Adrenal gland (tissue), 12 donors: ENCODE results near the gene UBAC2. TPM values are rescaled to one million over a fixed set of nuclear protein-coding genes. Genes with fewer than 3 reads are reported as not detected.

Experiments used
- DNase-seq, 7 donors: peaks; one replicate each; pipeline ENCODE4 v3.0.0-alpha.2; 2019 to 2020
- H3K27ac ChIP-seq, 5 donors: fragments of 200-600 bp; sonication (generic) in 4 of 5; 1 replicate in 3 of 5; 2 replicates in 2 of 5; pipeline versions ENCODE4 v1.5.1 to v1.8.0; 2016 to 2020; ENCODE audit warnings: mild to moderate bottlenecking in 1 of 5
- H3K27me3 ChIP-seq: fragments of 200-600 bp; 2 replicates; pipeline ENCODE4 v1.8.0; 2021
- H3K36me3 ChIP-seq, 2 donors: fragments of 200-600 bp; replicated peaks in 1 of 2; 1 replicate in 1 of 2; 2 replicates in 1 of 2; pipeline versions ENCODE4 v1.5.1 to v1.8.0; 2018 to 2022
- H3K4me1 ChIP-seq, 2 donors: fragments of 200-600 bp; replicated peaks in 1 of 2; 1 replicate in 1 of 2; 2 replicates in 1 of 2; pipeline versions ENCODE4 v1.5.1 to v1.8.0; 2018 to 2021
- H3K4me3 ChIP-seq, 4 donors: fragments of 200-600 bp; sonication (generic) in 3 of 4; one replicate each; pipeline ENCODE4 v1.5.1; 2016 to 2018
- H3K9me3 ChIP-seq, 3 donors: fragments of 200-600 bp; sonication (generic) in 1 of 3; replicated peaks in 1 of 3; 1 replicate in 2 of 3; 2 replicates in 1 of 3; pipeline versions ENCODE4 v1.5.1 to v1.8.0; 2016 to 2021
- POLR2A ChIP-seq, 2 donors: fragments of 450-650 bp; IDR thresholded peaks; one replicate each; pipeline ENCODE4 v1.6.1; 2017; ENCODE audit warnings: antibody characterized with exemption in 2 of 2, mild to moderate bottlenecking in 2 of 2, moderate library complexity in 1 of 2
- WGBS, 4 donors: extraction: QIAGEN DNeasy Blood & Tissue Kit in 2 of 4; methylation state at CpG; one replicate each; pipeline versions ENCODE4 v1.1.5 to v1.1.7; 2013 to 2017; 5-methylcytosine and 5-hydroxymethylcytosine counted together
- intact Hi-C, 2 donors: fragments of 100-400 bp; cut with DNase I; formaldehyde crosslinking; loops; one replicate each; pipeline versions ENCODE4 v1.14.1 to v1.15.0; 2022 to 2023
- polyA plus RNA-seq, 3 donors: library from polyadenylated mRNA; stranded (reverse); fragments of 200-250 nt in 2 of 3; fragments of 350-450 nt in 1 of 3; fragmentation: Illumina TruSeq in 1 of 3; extraction: RNeasy Lipid Tissue Mini Kit (QIAGEN cat#74804) in 1 of 3; gene quantifications; one replicate each; pipeline ENCODE4 v1.2.3, GENCODE V29; 2013 to 2014
- total RNA-seq, 9 donors: library from RNA; depleted of rRNA in 4 of 9; stranded (reverse); fragments of >200 nt in 4 of 9; fragments of 120-200 nt in 1 of 9; fragmentation: NEBNext Ultra II Directional in 1 of 9; extraction: Animal tissue kit (Norgen Biotek cat#: 25700) in 1 of 9; gene quantifications; one replicate each; pipeline versions ENCODE4 v1.1.0 to v1.2.4, GENCODE V29; 2013 to 2023
- TF ChIP-seq, protein P1 (sequence below), 6 experiments: fragments of 450-650 bp in 4 of 6; fragments of 200-600 bp in 2 of 6; sonication (generic) in 1 of 6; IDR thresholded peaks; 1 replicate in 5 of 6; 2 replicates in 1 of 6; pipeline versions ENCODE4 v1.5.1 to v1.8.0; 2016 to 2021; ENCODE audit warnings: antibody characterized with exemption in 6 of 6, mild to moderate bottlenecking in 2 of 6, moderate library complexity in 1 of 6
- donor health status: healthy with polysubstance abuse.
- donor health status: Bipolar disorder and iron deficiency.
- donor health status: DM: yes; HTN: yes; CAD: no.
- donor health status: DM: no; HTN: no; CAD: no.
- donor health status: DM: no; HTN: no; CAD: no.
- donor health status: DM: yes; HTN: yes; CAD: no.

UBAC2 gene
- total and polyA plus RNA-seq, 12 donors = 46.3 to 67.8 (median 53.5) TPM

GRCh38 chr13:99380921-99381645 lies 180.4 kb downstream of the UBAC2 start:
- TF ChIP-seq, protein P1, sequence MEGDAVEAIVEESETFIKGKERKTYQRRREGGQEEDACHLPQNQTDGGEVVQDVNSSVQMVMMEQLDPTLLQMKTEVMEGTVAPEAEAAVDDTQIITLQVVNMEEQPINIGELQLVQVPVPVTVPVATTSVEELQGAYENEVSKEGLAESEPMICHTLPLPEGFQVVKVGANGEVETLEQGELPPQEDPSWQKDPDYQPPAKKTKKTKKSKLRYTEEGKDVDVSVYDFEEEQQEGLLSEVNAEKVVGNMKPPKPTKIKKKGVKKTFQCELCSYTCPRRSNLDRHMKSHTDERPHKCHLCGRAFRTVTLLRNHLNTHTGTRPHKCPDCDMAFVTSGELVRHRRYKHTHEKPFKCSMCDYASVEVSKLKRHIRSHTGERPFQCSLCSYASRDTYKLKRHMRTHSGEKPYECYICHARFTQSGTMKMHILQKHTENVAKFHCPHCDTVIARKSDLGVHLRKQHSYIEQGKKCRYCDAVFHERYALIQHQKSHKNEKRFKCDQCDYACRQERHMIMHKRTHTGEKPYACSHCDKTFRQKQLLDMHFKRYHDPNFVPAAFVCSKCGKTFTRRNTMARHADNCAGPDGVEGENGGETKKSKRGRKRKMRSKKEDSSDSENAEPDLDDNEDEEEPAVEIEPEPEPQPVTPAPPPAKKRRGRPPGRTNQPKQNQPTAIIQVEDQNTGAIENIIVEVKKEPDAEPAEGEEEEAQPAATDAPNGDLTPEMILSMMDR (IDR thresholded peaks at IDR 0.05) = no peak
- no peak for TF ChIP-seq POLR2A (IDR thresholded peaks at IDR 0.05)
- Histone ChIP-seq H3K4me1 (no peaks in the 10 kb centered on the region), H3K27me3 (no peaks in the 10 kb centered on the region), H3K4me3 (no peak overlapping the region), H3K27ac (no peak overlapping the region), H3K36me3 (peaks cover 0 to 6% of the 10 kb centered on the region in 2 donors), H3K9me3 (no peaks in the 10 kb centered on the region)
- intact Hi-C loops = loop anchor here in 1 of 2 donors (10.0 kb wide), 1 partner anchor 54 kb away; no protein-coding TSS in a partner anchor
- DNase-seq = peak in 1 of 7 donors; percentile 49
- WGBS, 4 donors = 92 to 94% (median 94%) methylated on average over 12 to 15 of the region's 15 CpGs

DNA sequence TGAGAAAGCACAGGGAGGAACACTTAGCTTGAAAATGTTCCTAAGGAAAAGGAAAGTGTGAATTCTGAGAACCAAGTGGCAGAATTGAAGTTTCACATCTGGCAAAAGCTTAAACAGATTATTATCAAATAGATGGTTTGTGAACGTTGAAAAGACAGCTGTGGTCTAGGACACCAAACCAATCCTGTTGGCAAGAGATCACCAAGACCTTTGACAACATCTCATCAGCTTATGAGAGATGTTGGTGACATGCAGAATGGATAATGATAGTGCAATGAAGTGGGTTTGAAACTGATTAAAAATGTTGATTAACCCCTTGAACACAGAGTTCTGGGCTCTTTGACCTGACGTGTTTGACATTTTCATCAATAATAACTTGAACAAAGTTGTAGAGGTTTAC lies 181.1 kb downstream of the UBAC2 start:
- DNase-seq = peak in 1 of 7 donors; percentile 7
- no peaks in the 10 kb centered on the region for H3K9me3 ChIP-seq
- no peak overlapping the region for H3K4me3 ChIP-seq
- intact Hi-C loops = loop anchor here in 1 of 2 donors (10.0 kb wide), 1 partner anchor 53 kb away; no protein-coding TSS in a partner anchor
- 84 to 94% (median 90%) methylated on average over 2 of the region's 2 CpGs for WGBS, 4 donors
- TF ChIP-seq, protein P1 (IDR thresholded peaks at IDR 0.05) = no peak
- TF ChIP-seq POLR2A (IDR thresholded peaks at IDR 0.05) = no peak
- no peaks in the 10 kb centered on the region for H3K27me3 ChIP-seq
- H3K27ac ChIP-seq = no peak overlapping the region
- peaks cover 0 to 9% of the 10 kb centered on the region in 2 donors for H3K36me3 ChIP-seq
- H3K4me1 ChIP-seq = no peaks in the 10 kb centered on the region

- Histone ChIP-seq H3K4me1 (no peaks in the 10 kb centered on the region), H3K36me3 (peaks cover 0 to 9% of the 10 kb centered on the region in 2 donors), H3K27me3 (no peaks in the 10 kb centered on the region), H3K4me3 (no peak overlapping the region), H3K27ac (no peak overlapping the region), H3K9me3 (no peaks in the 10 kb centered on the region)
- 69 to 89% (median 83%) methylated on average over 9 of the region's 9 CpGs for WGBS, 4 donors
- intact Hi-C loops = loop anchor here in 1 of 2 donors (10.0 kb wide), 1 partner anchor 52 kb away; no protein-coding TSS in a partner anchor
- TF ChIP-seq POLR2A (IDR thresholded peaks at IDR 0.05) = no peak
- TF ChIP-seq, protein P1 (IDR thresholded peaks at IDR 0.05) = no peak
- DNase-seq = peak in 1 of 7 donors; percentile 27
Measured at GRCh38 chr13:99382428-99383133, 181.9 kb downstream of the UBAC2 start.

DNA sequence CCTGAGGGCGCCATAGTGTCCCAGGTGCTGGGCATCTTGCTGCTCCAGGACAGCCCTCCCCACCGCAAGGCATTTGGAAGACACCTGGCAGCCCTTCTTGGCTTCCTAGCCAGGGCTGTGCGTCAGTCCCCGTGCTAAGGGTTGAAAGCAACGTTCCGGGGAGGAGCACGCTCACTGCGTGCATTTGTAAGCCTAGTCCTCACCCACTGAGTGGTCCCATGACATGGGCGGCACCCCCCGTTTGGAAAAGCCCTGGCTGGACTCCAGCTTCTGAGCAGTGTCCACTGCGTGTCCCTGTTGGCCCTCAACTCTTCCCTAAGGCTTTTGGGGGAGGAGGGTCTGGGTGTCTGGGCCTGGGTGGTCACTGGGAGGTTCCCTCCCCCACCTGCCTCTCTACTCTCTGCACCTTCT lies 182.9 kb downstream of the UBAC2 start:
- H3K9me3 ChIP-seq = no peaks in the 10 kb centered on the region
- no peaks in the 10 kb centered on the region for H3K4me1 ChIP-seq
- no peak overlapping the region for H3K4me3 ChIP-seq
- DNase-seq = peak in 1 of 7 donors; percentile 41
- H3K27ac ChIP-seq = no peak overlapping the region
- intact Hi-C loops = loop anchor here in 1 of 2 donors (10.0 kb wide), 1 partner anchor 51 kb away; no protein-coding TSS in a partner anchor
- H3K36me3 ChIP-seq = peaks cover 0 to 9% of the 10 kb centered on the region in 2 donors
- no peaks in the 10 kb centered on the region for H3K27me3 ChIP-seq
- WGBS, 4 donors = 87 to 100% (median 91%) methylated on average over 2 to 11 of the region's 11 CpGs
- TF ChIP-seq, protein P1 (IDR thresholded peaks at IDR 0.05) = no peak
- TF ChIP-seq POLR2A (IDR thresholded peaks at IDR 0.05) = no peak
